Hindlimb muscle (tissue), 1 donor: Measurements from ENCODE around the gene IL13. TPM values are rescaled to one million over a fixed set of nuclear protein-coding genes. Genes with fewer than 3 reads are reported as not detected.
A peak's percentile ranks its signal among the peaks of the same experiment; 100 is the strongest.
"Not testable (repeated sequence)": the region's sequence is repeated elsewhere in the genome, so short reads cannot be mapped to it uniquely, and the experiment has no call there.

Experiments
- DNase-seq: peaks from one replicate; pipeline ENCODE4 v3.0.0-alpha.2; 2013
- polyA plus RNA-seq: library from polyadenylated mRNA; unstranded; fragments of 120-200 nt; gene quantifications from one replicate; pipeline ENCODE4 v1.2.1, GENCODE V29; 2013; ENCODE audit not compliant: insufficient read length

IL13 gene
- not detected for polyA plus RNA-seq

GRCh38 chr5:132657676-132658380 is at the start of gene IL13:
IL13 (plus strand) TSS chr5:132658173; CDS start chr5:132658187, 14 bp downstream.
- no peak for DNase-seq

GRCh38 chr5:132611965-132612364 is 46.0 kb upstream of the IL13 start:
- no peak for DNase-seq

GRCh38 chr5:132612846-132613245 is 45.1 kb upstream of the IL13 start:
- DNase-seq = no peak

GRCh38 chr5:132621699-132622098 is 36.3 kb upstream of the IL13 start:
- DNase-seq = no peak

- no peak for DNase-seq
These were observed 35.4 kb upstream of the IL13 start for GRCh38 chr5:132622608-132623007.

GRCh38 chr5:132627470-132627869 is 30.5 kb upstream of the IL13 start:
- DNase-seq = no peak

- DNase-seq = no peak
These were observed 29.2 kb upstream of the IL13 start for GRCh38 chr5:132628814-132629213.

- DNase-seq = no peak
These were observed 28.6 kb upstream of the IL13 start for GRCh38 chr5:132629230-132629944.

- not testable (repeated sequence) for DNase-seq
These were observed 24.4 kb upstream of the IL13 start for GRCh38 chr5:132633587-132633986.

- DNase-seq = no peak
These were observed 22.1 kb upstream of the IL13 start for GRCh38 chr5:132635873-132636272.

- DNase-seq = no peak
These were observed 20.7 kb upstream of the IL13 start for GRCh38 chr5:132637241-132637640.

- DNase-seq = no peak
These were observed 18.3 kb upstream of the IL13 start for GRCh38 chr5:132639706-132640130.

- no peak for DNase-seq
These were observed 17.4 kb upstream of the IL13 start for GRCh38 chr5:132640613-132641012.

- no peak for DNase-seq
These were observed 16.7 kb upstream of the IL13 start for GRCh38 chr5:132641241-132641723.

- DNase-seq = no peak
These were observed 16.1 kb upstream of the IL13 start for GRCh38 chr5:132641841-132642240.

GRCh38 chr5:132644177-132644576 is 13.8 kb upstream of the IL13 start:
- no peak for DNase-seq

- no peak for DNase-seq
These were observed 11.2 kb upstream of the IL13 start for GRCh38 chr5:132646583-132647266.

GRCh38 chr5:132647473-132647872 is 10.5 kb upstream of the IL13 start:
- no peak for DNase-seq

- DNase-seq = no peak
These were observed 9.6 kb upstream of the IL13 start for GRCh38 chr5:132648355-132648754.

- no peak for DNase-seq
These were observed 6.0 kb upstream of the IL13 start for GRCh38 chr5:132651838-132652469.

- no peak for DNase-seq
These were observed 4.3 kb upstream of the IL13 start for GRCh38 chr5:132653716-132654115.

- DNase-seq = peak; percentile 25
These were observed 1.9 kb upstream of the IL13 start for GRCh38 chr5:132655821-132656773.
